GM19467 (cell line): ENCODE measurements around the gene POM121L12.

Source experiments
- ATAC-seq: cut with Tn5 transposase; IDR thresholded peaks from one replicate; pipeline ENCODE4 v1.9.1; 2021; ENCODE audit warnings: mild to moderate bottlenecking, moderate library complexity; ENCODE audit not compliant: unreplicated experiment

POM121L12 gene

DNA sequence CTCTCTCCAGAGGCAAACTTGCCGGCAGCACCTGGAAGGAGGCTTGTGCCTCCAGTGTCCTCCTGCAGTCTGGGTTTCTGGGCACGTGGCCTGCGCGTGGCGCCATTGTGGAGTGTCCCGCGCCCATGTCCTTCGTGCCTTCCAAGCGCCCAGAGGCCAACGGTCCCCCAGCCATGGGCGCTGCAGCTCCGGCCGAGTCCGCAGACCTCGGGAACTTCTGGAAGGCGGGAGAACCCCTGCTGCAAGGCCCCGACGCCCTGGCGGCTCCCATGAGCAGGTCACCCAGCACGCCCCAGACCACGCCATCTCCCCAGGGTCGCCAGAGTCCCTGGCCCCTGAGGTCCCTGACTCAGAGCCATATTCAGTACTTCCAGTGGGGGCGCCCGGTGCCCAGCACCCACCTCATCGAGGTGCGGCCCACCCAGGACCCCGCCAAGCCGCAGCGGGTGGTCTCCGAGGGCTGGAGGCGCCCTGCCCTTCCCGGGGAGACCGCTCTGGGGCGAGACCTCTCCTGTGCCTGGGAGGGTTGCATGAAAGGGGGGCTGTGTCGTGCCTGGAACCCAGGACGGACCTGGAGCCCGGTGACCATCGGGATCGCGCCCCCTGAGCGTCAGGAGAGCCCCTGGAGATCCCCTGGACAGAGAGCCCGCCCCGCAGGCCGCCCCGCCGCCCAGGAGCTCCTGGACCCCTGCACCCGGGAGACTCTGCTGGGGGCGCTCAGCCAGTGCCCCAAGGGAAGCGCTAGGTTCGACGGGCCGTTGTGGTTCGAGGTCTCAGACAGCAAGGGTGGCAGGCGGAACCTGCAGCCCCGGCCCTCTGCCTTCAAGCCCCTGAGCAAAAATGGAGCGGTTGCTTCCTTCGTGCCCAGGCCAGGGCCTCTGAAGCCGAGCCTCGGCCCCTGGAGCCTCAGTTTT lies at the start of gene POM121L12:
Gene POM121L12 (plus strand): TSS at position 135 of the 914 bp plus-strand sequence. CDS start 39 bp downstream, at position 174.
- no peak for ATAC-seq

DNA sequence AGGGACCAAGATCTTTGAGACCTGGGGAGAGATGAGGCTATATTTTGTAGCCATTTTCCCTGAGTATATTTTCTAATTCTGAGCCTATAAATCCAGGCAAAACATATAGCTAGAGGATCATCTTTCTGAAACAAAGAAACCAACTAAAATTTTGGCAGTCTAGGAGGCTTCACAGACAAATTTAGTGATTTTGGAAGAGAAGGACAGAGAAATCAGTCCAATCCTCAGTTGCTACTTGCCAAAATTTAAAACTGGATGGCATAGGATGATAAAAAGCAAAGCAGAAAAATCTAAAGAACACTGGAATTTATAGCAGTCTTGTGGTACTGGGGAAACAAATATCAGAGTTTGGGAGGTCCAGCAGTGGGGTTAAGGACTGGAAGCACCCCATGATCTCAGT lies 43.4 kb upstream of the POM121L12 start:
- ATAC-seq, result no peak

DNA sequence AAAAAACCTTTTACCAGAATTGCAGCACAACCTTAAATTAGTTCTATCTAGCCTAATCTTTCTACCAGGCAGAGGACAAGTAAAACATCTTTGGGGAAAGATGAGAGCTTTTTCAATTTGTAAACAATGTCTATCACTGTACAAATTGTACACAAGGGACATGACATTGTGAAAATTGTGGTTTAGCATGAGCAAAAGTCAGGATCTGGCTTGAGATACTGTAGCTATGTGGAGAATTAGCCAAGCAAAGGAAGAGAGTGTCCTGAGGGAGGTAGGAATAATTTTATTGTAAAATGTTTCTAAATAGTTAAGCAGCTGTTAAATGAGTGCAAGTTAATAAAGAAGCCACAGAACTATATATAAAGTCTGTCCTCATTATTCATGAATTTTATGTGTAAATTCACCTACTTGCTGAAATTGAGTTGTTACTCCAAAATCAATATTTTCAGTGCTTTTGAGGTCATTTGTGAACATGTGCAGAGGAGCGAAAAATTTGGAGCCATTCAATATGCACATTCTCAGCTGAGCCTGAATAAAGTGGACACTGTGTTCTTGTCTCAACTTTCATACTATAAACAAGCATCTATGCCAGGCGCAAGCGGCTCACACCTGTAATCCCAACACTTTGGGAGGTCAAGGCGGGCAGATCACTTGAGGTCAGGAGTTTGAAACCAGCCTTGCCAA lies 42.8 kb upstream of the POM121L12 start:
- no peak for ATAC-seq

DNA sequence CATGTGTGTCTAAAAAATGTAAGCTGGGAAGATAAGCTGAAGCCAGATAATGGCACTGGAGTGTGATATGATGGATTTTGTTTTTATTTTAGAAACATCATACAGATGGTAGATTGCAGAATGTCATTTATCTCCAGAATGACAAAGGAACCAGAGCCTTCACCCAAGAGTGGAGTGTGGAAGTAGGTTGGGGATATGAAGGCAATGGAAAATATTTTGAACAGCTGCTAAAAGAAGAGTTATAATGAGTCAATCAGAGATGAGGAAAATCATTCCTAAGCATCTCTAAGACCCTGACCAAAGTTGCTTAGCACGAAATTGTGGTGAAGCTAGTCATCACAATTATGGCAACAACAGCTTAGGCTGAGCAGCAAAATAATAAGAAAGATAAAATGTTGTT lies 39.8 kb upstream of the POM121L12 start:
- ATAC-seq, result no peak

DNA sequence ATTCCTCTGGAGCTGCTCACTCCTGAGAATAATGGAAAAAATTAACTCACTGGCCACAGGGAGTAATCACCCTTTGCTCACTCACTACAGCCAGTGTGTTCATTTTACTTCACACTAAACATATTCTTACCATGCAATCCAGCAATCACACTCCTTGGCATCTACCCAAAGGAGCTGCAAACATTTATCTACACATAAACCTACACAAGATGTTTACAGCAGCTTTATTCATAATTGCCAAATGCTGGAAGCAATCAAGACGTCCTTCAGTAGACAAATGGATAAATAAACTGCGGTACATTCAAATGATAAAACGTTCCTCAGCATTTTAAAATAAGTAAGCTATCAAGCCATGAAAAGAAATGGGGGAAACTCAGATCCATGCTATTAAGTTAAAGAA lies 34.2 kb upstream of the POM121L12 start:
- no peak for ATAC-seq

DNA sequence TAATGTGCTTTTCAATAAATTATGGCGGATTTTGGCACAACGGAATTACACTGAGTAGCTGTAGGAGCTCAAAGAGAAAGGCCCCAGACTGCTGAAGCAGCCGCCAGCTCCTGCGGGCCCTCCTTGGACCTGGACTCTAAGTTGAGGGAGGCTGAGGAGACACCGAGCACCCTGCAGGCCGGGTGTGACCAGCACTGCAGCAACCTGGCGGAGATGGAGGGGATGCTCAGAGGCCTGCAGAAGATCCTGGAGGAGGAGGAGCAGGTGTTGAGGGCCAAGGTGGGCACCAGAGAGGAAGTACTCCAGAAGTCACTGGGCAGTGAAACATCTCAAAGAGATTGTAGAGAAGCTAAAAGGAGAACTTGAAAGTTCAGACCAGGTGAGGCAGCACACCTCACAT lies 33.0 kb upstream of the POM121L12 start:
- no peak for ATAC-seq

DNA sequence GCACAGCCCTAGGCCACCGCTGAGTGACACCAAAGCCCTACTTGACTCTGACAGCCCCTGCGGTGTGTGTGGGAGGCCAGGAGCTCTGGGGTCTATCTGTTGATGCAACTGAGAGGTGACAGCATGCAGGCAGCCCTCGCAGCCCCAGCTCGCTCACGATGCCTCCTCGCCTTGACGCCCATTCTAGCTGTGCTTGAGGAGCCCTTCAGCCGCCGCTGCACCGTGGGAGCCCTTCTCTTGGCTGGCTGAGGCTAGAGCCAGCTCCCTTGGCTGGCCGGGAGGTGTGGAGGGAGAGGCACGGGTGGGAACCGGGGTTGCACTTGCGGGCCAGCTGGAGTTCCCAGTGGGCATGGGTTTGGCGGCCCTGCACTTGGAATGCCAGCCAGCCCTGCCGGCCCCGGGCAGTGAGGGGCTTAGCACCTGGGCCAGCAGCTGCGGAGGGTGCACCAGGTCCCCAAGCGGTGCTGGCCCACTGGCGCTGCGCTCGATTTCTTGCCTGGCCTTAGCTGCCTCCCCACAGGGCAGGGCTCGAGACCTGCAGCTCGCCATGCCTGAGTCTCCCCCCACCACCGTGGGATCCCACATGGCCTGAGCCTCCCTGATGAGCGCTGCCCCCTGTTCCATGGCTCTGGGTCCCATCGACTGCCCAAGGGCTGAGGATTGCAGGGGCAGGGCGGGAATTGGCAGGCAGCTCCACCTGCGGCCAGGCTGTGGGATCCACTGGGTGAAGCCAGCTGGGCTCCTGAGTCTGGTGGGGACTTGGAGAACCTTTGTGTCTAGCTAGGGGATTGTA lies 31.6 kb upstream of the POM121L12 start:
- no peak for ATAC-seq

DNA sequence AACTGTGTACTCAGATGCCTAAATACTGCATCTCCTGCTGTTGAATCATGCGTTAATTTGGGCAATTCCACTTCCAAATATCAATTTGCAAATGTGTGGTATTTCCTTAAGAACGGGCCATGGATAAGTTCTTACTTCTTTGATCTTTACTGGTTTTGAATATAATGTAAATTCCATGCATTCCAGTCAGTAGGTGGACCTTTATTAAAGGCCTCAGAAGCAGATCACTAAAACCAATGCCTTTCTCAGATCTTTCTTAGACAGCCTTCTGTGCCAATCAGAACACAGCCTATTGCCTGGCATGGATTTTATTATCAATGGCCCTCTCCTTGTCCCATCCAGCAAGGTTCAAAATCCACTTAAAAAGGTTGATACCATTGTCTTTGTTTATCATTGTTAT lies 21.5 kb upstream of the POM121L12 start:
- no peak for ATAC-seq

DNA sequence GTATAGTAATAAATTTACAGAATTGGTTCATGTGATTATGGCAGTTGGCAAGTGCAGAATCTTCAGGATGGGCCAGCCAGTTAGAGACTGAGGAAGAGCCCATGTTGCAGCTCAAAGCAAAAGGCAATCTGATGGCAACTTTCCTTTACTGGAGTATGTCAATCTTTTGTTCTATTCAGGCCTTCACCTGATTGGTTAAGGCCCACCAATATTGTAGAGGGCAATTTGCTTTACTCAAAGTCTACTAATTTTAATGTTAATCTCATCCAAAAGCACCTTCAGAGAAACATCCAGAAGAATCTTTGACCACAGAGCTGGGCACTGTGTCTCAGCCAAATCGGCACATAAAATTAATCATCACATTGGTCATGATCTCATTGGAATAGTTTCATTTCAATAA lies 20.0 kb upstream of the POM121L12 start:
- ATAC-seq, result no peak

DNA sequence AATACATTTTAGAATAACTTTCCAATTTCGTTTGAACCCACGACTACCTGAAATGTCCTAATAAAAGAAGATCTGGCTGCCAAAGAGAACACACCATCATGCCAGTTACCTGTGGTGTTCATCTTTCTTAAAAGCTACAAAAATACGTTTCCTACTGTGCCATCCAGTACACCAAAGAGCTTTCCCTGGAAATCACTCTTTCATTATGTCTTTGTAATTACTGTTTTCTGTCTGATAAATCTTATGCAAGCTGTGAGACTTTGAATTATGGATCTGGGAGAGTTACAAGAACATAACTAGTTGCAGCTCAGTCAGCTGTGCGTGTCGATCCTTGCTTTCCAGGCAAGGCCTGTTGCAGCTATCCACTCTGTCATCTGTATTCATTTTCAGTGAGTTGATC lies 12.5 kb upstream of the POM121L12 start:
- ATAC-seq, result no peak

DNA sequence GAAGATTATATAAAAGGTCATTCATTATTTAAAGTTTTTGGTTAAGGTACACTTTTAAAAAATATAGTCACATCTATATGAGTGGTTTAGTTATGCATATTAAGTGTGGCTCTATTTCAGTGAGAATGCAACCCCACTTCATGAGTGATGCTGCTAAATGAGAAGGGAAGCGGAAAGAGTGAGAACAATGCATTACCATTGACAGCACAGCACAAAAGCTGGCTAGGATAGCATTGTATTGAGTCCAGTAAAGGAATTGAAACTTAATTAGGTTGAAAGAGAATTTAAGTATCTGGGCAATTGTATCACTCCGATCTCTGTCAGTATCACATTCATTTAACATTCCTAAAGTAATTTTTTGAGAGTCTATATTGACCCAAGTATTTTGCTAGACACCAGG lies 13.2 kb downstream of the POM121L12 start:
- ATAC-seq, result no peak

DNA sequence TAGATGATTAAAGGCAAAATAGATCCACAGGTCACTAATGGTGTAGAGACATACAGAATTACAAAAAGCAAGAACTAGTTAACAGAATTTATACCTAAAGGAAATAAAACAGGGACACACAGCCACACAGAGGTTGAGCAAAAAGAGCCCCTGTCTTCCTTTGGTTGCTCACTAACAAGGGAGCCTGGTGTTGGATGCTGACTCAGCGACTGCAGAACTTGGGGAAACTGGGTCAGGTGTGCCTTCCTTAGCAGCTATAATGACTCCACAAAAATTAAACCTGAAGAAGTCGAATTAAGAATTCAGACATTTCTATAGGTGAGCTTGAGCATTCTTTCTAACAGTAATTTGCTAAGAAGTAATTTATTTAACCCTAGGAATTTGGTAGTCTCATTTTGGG lies 15.0 kb downstream of the POM121L12 start:
- ATAC-seq, result no peak

DNA sequence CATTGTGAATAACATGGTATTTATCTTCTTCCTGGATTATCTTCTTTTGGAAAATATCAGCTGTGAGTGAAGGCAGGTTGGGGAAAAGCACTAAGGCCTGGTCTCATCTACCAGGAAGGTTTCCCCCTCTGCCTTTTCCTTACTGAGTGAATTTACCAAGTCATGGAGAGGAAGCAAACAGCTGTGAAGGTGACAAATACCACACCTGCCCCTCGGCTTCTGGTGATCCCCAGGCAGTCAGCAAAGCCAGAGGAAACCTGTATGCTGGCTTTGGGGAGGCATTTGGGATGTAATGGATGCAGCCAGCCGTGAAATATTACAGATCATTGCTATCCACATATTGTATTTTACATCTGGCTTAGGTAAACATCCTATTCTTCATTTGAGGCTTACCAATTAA lies 24.2 kb downstream of the POM121L12 start:
- no peak for ATAC-seq

DNA sequence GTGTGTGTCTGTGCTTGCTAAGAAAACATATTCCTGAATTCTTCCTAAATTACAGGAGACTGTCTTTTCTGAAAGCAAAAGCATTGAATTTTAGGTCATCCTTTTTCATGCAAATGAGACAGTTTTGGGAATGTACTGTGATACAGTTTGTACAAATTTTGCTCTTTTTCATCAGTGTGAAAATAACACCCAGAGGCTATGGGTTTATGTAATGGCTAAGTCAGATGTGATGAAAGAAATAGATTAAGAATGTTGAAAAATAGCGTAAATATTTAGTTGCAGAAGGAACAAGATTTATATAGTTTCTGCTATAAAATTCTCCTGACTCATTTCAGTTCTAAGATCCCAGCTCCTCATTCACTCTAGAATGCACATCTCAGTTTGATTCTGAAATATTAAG lies 24.6 kb downstream of the POM121L12 start:
- no peak for ATAC-seq

DNA sequence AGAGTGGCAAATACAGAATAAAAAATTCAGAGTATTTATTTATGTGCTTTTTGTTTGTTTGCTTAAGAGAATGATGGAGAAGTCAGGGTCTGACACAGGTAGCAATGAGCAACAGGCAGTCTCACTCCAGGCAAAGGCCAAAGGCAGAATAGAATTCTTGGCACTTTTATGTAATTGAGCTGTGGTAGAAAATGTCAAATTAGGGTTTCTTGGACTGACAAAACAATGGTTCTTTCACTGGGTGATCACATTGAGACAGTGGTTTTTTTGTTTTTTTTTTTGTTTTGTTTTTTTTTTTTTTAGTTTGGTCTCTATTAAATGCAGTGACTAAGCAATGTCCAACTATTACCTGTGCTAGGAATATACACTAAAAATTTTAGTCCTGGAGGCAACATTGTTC lies 27.4 kb downstream of the POM121L12 start:
- no peak for ATAC-seq

DNA sequence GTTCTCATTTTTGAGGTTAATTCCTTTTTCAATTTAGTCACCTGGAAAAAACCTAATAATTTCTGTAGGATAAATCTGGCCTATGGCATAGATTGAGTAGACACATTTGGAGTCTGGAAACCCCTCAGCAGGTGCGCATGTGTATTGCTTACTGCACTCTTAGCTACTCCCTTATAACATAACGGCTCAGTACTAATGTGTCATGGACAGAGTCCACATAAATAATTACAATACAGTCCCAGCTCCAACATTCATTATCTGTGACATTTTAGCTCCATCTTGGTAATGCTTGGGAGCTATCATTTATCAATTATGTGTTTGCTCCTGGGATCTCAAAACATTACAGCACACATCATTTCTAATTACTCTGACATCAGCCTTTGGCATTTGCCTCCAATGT lies 33.2 kb downstream of the POM121L12 start:
- no peak for ATAC-seq

DNA sequence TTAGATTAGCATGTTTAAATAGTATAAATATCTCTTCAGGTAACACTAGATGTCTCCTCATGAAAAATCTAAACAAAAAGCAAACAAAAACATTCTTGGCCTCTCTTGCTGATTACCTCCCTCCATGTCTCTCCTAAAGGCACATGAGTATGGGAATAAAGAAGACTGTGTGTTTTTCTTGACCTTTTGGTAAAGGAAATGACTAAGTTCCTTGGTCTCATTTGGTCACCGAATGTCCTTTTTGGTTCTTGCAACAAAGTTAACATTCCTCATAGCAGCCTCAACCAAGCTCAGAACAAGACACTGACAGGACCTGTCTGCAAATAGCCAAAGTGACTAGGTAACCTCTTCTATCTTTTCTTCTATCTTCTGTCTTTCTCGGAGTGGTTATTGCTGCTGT lies 35.5 kb downstream of the POM121L12 start:
- ATAC-seq, result no peak
